Measurements from ENCODE around the gene AP3S2.

Gene AP3S2

GRCh38 chr15:89812847-89813320 is 80.9 kb downstream of the AP3S2 start:
- no peak for DNase-seq

DNA sequence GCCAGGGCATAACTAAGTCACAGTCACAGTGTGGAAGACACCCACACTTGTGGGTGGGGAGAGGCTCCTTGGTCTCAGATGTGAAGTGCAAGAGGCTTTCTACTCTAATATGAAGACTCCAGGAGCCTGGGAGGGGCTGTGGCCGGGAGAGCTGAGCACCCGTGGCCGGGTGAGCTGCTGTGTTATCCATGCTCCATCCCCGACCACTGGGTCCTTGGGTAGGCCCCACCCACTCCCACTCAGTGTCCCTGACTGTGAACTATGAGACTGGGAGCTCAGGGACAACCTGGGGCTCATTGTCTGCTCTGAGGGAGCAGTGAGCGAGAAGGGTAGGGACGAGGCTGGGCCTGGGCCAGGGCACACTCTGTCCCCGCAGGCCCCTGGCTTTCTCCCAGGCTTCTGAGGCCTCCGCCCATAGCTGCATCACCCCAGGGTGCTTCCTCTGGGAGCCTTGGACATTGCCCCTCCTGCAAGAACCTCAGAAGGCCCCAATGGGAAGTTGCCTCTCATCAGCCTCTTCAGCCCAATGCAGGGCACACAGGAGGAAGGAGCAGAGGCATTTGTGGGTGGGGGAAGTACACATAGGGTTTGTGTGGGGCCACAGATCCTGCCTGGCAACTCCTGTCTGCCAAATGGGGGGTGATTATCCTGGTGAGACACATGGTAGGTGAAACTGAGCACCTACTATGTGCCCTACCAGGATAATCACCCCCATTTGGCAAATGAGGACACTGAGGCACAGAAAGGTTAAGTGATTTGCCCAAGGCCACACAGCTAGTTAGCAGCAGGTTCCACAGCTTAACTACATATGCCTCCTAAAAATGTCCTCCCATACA is 81.6 kb downstream of the AP3S2 start:
- DNase-seq: no peak

DNA sequence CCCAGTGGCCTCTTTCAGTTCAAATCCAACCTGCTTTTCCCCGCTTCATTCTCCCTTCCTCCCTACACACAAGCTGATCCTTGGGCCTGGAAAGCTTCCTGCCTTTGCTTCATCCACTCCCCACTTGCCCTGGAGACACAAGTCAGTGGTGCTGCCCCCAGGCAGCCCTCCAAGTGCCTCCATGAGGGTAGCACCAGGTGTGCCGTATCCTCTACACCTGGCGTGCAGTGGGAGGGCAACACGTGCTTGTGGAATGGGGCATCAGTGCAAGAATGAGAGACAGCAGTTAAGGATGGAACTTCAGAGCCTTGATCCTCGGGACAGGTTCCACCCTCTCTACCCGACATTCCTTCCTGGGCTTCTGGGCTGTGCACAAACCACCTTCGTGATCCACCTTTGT is 83.0 kb downstream of the AP3S2 start:
- DNase-seq: no peak

GRCh38 chr15:89809787-89810148 is 84.0 kb downstream of the AP3S2 start:
- DNase-seq: no peak

DNA sequence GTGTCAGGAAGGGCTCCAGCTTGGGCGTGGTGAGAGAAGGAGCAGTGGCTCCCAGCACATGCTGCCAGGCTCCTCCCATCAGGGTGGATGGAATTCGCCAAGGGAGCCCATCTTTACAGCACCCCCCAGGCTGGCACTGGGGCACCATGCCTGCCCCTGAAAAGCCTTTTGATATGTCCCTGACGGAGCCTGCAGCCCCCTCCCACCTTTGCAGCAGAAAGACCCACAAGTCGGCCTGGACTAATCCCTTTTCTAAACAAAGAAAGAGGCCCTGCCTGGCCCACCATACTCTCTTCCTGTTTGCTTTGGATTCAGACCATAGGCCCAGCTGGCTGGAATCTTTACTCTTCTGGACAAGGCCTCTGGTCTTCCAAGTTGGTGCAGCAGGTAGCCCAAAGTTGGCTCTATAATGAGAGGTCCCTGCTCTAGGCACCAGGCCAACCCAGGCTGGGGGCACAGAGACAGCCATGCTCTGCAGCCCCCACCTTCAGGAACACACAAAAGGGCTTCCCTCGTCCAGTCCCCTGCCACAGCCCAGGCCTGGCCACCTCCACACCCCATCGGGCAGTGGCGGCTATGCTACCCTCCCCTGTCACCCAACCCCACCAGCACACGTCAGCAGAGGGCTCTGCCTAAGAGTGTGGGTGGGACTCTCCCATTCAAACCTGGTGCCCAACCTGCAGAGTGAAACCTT is 84.6 kb downstream of the AP3S2 start:
- DNase-seq: no peak

DNA sequence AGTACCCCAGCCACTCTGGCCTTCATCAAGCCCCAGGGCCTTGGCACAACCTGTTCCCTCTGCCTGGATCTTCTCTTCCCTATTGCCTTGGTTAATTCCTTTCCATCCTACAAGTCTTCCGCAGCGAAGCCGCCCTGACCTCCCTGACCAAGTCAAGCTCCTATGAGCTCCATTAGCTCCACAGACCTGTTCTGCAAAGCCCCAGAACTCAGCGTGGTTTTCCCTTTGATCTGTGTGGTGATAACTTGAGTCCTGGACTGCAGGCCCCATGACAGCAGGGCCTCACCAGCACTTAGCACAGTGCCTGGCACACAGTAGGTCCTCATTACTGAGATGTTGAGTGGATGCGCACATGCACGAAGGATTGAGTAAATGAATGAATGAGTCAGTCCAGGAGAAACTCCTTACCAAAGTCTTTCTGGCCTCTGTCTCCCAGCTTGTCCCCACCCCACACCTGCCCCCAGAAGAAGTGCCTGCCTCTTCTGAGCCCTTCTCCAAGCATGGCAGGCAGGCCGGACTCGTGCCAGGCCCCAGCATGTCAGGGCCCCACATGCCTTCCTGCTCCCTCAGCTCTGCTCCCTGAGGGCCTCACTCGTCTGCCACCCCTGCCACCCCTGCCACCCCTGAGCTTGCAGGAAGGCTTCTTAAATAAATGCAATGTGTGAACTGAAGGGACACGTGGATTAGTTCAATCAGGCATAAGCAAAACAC is 85.5 kb downstream of the AP3S2 start:
- DNase-seq: no peak

GRCh38 chr15:89807689-89808088 is 86.1 kb downstream of the AP3S2 start:
- no peak for DNase-seq

DNA sequence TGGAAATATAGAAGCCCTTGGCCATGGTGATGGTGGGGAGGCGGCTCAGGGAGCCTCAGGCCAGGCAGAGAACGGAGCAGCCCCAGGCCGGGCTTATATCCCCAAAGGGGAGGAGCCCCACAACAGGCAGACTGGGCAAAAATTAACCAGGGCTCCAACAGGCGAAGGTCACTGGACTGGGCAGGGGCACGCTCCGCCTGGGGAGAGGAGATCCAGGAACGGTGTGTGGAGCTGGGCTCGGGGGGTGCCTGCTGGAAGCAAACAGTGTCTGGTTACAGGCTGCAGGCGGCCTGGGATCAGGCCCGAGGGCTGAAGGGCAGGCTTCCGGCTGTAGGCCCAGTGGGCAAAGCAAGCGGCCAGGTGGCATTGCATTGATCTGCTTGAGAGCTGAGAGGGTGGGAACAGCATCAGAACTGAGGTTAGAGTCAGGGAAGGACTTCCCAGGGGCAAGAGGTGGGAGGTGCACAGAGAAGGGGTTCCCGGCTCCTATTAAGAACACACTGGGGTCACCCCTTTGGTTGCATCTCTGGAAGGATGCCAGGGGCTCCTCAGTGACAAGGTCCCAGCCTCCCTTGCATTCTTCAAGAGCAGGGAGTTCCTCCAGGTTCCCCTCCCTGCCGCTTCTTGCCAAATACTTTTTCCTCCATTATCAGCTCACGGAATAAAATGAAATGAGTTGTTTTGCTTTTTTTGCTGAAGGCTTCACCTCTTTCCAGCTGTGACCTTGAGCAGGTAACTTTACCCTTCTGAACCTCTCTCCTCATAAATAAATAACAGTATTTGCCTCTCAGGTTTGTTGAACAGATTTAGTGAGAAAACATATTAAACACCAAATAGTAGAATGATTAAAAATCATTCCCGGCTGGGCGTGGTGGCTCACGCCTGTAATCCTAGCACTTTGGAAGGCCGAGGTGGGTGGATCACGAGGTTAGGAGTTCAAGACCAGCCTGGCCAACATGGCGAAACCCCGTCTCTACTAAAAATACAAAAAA is 86.9 kb downstream of the AP3S2 start:
- no peak for DNase-seq

DNA sequence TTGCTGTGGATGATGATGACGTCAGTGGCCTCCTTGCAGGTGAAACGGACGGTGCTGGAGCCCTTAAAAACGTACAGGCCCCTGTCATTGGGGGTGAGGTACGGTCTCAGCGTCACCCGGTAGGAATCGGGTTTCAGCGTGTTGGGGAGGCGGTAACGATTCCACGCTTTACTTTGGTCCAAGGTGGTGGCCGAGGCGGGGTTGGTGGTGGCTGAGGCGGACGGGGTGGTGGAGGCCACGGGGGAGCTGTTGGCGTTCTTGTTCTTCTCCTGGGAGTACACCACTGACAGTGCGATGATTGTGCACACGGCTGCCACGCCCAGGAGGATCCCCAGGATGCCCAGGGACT is 87.6 kb downstream of the AP3S2 start:
- DNase-seq: no peak

- no peak for DNase-seq
Measured at GRCh38 chr15:89805241-89806209, 88.3 kb downstream of the AP3S2 start.

- DNase-seq: no peak
Measured at GRCh38 chr15:89803941-89804800, 89.6 kb downstream of the AP3S2 start.

- DNase-seq: no peak
Measured at GRCh38 chr15:89802986-89803824, 90.6 kb downstream of the AP3S2 start.

DNA sequence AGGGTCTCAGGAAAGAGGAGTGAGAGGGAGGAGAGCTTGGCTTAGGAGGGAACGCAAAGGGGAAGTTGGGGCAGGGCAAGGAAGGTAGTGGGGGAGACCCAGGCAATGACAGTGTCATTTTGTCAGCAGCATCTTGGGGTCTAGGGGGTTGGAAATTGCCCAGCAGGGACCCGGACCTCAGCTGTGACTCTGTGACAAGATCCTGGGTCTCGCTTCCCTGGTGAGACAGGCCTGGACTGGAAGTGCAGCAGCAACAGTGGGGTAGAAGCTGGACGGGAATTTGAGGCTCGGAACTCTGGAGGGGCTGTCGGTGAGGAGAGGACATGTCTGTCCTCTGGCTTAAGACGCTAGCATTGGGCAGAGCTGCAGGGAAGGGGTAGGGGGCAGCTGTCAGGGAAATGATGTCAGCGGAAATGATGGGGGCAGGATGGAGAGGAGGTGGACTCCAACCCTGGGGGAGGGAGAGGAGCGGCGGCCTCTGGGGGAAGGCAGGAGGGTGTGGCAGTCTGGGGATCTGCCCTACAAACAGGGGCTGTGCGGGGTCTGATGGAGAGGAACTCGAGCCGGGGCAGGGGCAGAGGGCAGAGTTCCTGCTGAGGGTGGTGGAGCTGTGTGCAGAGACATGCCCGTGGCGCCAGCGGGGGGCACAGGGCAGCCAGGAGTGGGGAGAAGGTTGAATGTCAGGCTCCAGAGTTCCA is 91.4 kb downstream of the AP3S2 start:
- no peak for DNase-seq

DNA sequence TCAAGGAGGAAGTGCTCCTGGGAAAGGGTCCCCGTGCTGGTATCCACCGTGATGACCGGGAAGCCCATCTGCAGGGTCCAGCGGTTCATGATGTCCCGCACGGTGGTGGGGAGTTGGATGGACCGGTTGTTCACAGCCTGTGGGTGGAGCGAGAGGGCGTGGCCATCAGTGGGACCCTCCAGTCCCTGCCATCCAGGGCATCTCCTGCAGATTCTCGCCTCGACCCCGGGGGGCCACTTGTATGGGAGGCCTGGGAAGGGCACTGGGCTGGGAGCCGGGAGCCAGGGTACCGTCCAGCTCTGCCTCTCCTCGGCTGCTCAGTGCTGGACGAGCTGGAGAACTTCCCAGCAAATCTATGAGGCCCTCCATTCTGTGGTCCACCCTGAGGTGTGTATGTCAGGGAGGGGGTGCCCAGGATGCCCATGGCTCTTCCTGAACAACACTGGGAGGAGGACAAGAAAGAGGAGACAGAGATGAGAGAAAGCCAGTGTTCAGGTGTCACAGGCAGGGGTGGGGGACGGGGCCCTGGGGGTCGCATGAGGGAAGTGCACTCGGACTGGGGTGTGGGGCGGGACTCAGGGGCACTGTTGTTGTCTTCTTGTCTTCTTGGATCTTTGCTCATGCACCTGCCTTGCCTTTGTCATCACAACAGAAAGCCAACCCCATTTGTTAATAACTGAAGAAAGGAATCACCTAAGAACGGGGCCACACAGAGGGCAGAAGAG is 92.2 kb downstream of the AP3S2 start:
- no peak for DNase-seq

DNA sequence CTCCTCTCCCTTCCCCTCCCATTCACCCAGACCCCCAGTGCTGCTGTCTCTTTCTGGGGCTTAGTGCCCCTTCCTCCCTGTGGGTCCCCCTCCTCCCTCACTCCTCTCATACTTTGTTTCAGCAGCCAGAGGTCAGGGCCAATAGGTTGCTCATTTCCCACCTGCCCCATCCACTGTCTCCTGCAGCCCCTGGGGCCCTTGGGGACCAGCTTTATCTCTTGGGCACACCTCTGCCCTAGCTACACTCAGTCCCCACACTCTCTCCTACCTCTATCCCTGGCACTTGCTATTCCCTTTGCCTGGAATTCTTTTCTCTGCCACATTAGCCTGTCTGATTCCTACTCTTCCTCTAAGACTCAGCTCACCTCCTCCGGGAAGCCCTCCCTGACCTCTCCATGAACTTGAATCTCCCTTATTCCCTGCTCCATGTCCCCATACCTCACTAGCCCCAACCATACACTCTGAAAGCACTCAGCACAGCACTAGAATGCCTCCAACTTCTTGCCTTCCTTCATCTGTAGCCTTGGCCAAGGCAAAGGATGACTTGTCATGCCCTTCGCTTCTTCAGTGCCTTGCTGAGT is 93.8 kb downstream of the AP3S2 start:
- DNase-seq: no peak

- no peak for DNase-seq
Measured at GRCh38 chr15:89799011-89799911, 94.5 kb downstream of the AP3S2 start.
